ENCODE results near the gene COL5A1. TPM values are rescaled to one million over a fixed set of nuclear protein-coding genes. Genes with fewer than 3 reads are reported as not detected.

The COL5A1 gene
- total RNA-seq, 2 donors from 2014 or later = 10.9 to 22.0 TPM

DNA sequence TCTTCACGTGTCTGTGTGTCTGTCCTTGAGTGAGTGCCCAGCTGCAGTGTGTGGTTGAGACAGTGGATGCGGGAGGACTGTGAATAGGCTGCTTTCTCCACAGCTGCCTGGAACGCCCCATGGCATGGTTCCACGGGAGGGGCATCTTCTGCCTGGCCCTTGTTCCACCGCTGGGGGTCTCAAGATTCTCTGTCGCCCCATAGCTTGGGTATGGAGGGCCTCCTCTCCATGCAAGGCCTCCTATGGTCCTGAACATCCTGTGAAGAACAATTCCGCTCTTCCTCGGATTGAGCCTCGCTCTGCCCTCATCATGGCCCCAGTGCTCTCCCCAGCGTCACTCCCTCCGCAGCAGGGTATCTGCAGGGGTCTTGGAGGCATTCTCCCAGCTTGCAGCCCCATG is 36.1 kb downstream of the COL5A1 start:
- TF ChIP-seq, protein P1, sequence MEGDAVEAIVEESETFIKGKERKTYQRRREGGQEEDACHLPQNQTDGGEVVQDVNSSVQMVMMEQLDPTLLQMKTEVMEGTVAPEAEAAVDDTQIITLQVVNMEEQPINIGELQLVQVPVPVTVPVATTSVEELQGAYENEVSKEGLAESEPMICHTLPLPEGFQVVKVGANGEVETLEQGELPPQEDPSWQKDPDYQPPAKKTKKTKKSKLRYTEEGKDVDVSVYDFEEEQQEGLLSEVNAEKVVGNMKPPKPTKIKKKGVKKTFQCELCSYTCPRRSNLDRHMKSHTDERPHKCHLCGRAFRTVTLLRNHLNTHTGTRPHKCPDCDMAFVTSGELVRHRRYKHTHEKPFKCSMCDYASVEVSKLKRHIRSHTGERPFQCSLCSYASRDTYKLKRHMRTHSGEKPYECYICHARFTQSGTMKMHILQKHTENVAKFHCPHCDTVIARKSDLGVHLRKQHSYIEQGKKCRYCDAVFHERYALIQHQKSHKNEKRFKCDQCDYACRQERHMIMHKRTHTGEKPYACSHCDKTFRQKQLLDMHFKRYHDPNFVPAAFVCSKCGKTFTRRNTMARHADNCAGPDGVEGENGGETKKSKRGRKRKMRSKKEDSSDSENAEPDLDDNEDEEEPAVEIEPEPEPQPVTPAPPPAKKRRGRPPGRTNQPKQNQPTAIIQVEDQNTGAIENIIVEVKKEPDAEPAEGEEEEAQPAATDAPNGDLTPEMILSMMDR (IDR thresholded peaks at IDR 0.05) = no peak
- peaks cover 0 to 3% of the 10 kb centered on the region in 2 donors for H3K9me3 ChIP-seq
- peaks cover 0 to 27% of the 10 kb centered on the region in 2 donors for H3K4me1 ChIP-seq
- H3K27me3 ChIP-seq = no peaks in the 10 kb centered on the region
- H3K27ac ChIP-seq = no peak overlapping the region
- no peak for DNase-seq (ENCODE audit: low spot score)
- no peak overlapping the region for H3K4me3 ChIP-seq
- no peaks in the 10 kb centered on the region for H3K36me3 ChIP-seq

DNA sequence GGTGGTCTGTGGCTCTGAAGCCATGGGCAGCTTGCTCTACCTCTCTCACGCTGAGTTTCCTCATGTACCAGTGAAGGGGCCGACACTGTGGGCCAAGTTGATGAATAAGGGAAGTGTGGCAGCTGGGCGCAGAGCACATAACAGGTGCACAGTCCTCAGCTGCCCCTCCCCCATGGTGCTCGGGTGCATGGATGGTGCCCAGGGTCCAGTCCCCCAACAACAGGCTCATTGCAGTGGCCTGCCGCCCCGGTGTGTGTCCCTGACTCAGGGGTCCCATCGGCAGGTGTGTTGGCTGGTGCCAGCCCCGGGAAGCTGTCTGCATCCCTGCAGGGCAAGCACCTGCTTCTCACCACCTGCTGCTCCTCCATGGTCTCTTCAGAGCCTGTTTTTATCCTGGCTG is 36.6 kb downstream of the COL5A1 start:
- no peak overlapping the region for H3K4me3 ChIP-seq
- no peaks in the 10 kb centered on the region for H3K27me3 ChIP-seq
- H3K27ac ChIP-seq = no peak overlapping the region
- H3K4me1 ChIP-seq = peaks cover 0 to 29% of the 10 kb centered on the region in 2 donors
- no peaks in the 10 kb centered on the region for H3K36me3 ChIP-seq
- TF ChIP-seq, protein P1 (IDR thresholded peaks at IDR 0.05) = no peak
- H3K9me3 ChIP-seq = peaks cover 0 to 3% of the 10 kb centered on the region in 2 donors
- DNase-seq (ENCODE audit: low spot score) = no peak

DNA sequence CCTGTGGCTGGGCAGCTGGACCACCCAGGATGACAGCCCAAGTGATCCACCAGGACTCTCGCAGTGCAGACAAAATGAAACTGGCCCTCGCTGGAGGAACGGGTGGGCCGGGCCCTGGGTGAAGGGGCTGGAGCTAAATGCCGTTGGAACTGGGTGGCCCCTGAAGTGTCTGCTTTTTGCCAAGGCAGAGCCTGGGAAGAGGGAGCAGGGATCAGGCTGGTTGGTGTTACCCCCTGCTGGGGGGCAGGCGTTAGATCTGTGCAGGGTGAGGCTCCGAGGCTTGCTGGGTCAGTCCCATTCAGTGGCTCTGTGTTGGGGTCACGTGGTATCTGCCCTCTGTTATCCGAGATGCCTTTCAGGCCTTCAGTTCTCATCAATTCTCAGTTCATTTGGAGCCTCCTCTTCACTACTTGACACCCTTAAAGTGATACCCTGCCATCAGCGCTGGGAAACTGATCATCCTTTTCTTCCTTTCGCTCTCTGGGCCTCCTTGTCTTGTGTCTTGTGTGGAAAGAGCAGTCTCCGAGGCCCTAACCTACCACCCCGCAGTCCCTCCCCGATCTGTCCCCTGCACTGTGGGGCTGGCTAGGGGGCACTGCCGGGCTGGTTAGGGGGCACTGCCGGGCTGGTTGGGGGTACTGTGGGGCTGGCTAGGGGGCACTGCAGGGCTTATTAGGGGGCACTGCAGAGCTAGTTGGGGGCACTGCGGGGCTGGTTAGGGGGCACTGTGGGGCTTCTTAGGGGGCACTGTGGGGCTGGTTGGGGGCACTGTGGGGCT is 37.3 kb downstream of the COL5A1 start:
- no peak overlapping the region for H3K4me3 ChIP-seq
- TF ChIP-seq, protein P1 (IDR thresholded peaks at IDR 0.05) = no peak
- no peaks in the 10 kb centered on the region for H3K36me3 ChIP-seq
- no peak for DNase-seq (ENCODE audit: low spot score)
- H3K27ac ChIP-seq = no peak overlapping the region
- H3K27me3 ChIP-seq = no peaks in the 10 kb centered on the region
- H3K9me3 ChIP-seq = peaks cover 0 to 3% of the 10 kb centered on the region in 2 donors
- peaks cover 0 to 29% of the 10 kb centered on the region in 2 donors for H3K4me1 ChIP-seq

DNA sequence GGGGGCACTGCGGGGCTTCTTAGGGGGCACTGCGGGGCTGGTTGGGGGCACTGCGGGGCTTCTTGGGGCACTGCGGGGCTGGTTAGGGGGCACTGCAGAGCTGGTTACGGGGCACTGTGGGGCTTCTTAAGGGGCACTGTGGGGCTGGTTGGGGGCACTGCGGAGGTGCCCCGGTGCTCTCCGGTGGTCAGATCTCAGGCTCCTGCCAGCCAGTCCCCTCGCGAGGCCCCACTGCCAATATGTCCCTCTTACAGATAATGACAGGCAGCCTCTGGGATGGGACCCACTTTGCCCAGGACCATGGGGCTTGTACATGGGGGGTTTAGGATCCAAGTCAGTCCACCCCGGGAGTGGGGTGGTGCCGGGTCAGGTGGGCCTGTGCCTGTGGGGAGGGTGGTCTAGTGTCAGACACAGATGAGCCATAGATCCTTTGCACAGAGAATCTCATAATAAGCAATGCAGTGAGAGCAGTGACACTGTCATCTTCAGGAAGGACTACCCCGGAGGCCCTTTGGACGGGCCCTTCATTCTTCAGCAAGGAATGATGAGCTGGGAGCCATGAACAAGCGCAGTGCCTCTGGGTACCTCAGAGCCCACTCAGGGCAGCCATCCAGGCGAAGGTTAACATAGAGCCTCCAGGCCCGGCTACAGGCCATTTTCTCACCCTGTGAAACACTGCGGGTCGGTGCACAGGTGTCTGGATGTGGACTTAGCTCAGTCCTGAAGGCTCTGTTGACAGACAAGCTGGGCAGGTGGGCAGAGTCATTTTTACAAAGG is 38.2 kb downstream of the COL5A1 start:
- Histone ChIP-seq H3K27ac (no peak overlapping the region), H3K4me1 (peaks cover 0 to 29% of the 10 kb centered on the region in 2 donors), H3K9me3 (peaks cover 0 to 3% of the 10 kb centered on the region in 2 donors), H3K4me3 (no peak overlapping the region), H3K27me3 (no peaks in the 10 kb centered on the region), H3K36me3 (no peaks in the 10 kb centered on the region)
- TF ChIP-seq, protein P1 (IDR thresholded peaks at IDR 0.05) = no peak
- no peak for DNase-seq (ENCODE audit: low spot score)

DNA sequence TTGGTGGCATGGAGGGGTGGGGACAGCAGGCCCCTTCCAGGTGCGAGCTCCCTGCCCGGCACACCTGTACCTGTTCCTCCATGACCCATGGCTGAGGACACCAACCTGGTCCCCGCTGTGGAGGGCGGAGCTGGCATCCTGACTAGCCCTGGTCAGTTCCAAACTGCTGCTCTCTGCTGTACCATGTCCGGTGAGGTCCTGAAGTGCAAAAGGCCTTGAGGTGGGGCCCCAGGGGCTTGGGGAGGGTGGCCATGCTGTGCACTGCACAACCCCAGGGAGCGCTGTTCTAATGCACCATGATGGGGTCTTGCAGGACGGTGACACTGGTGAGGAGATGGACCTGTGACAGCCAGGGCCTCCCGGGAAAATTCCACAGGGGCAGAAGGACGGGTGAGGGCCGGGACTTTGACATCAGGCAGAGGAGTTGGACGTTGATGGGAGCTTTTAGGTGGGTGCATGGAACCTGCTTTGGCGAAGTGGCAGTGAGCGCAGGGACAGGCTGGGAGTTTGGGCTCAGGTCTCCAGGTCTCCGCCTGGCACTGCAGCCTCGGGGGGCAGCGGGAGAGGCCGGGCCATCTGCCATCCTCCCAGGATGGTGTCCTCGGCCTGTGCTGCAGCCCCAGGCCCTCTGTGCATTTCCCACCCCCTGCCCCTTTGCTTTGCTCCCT is 38.9 kb downstream of the COL5A1 start:
- TF ChIP-seq, protein P1 (IDR thresholded peaks at IDR 0.05) = no peak
- H3K36me3 ChIP-seq = no peaks in the 10 kb centered on the region
- DNase-seq (ENCODE audit: low spot score) = no peak
- H3K27me3 ChIP-seq = no peaks in the 10 kb centered on the region
- no peak overlapping the region for H3K4me3 ChIP-seq
- peaks cover 0 to 1% of the 10 kb centered on the region in 2 donors for H3K9me3 ChIP-seq
- H3K4me1 ChIP-seq = peaks cover 0 to 29% of the 10 kb centered on the region in 2 donors
- peak overlapping the region in 1 of 2 donors; percentile 43 for H3K27ac ChIP-seq

Measured in right atrium auricular region (tissue), 2 donors.